ENCODE results near the gene FZD10.

Gene FZD10, protein sequence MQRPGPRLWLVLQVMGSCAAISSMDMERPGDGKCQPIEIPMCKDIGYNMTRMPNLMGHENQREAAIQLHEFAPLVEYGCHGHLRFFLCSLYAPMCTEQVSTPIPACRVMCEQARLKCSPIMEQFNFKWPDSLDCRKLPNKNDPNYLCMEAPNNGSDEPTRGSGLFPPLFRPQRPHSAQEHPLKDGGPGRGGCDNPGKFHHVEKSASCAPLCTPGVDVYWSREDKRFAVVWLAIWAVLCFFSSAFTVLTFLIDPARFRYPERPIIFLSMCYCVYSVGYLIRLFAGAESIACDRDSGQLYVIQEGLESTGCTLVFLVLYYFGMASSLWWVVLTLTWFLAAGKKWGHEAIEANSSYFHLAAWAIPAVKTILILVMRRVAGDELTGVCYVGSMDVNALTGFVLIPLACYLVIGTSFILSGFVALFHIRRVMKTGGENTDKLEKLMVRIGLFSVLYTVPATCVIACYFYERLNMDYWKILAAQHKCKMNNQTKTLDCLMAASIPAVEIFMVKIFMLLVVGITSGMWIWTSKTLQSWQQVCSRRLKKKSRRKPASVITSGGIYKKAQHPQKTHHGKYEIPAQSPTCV

DNA sequence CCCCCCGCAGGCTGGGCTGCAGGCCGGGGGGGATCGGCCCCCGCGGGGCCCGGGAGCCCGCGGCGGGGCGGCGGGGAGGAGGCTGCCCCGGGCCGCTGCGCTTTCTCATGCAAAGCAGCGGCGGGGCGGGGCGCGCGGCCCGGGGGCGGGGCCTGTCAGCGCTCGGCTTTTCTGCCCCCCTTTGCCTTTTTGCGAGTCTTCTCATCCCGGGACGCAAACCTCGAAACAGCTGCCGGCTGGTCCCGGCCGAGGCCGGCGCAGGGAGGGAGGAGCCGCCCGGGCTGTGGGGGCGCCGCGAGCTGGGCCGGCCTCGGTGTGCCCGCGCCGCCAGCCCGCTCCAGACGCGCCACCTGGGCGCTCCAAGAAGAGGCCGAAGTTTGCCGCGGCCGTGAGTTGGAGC lies at the start of gene FZD10:
TSS of gene FZD10 (plus strand) at position 198 of the 400 bp plus-strand sequence. CDS start 479 bp downstream, outside the sequence.
- Histone ChIP-seq H3K4me1 (ENCODE audit: control insufficient read depth in 1 of 2, insufficient read depth in 2 of 2, low read length in 2 of 2) (peaks cover 0 to 28% of the 10 kb centered on the region in 2 donors), H3K27me3 (ENCODE audit: low read depth, low read length) (peaks cover 10% of the 10 kb centered on the region), H3K9me3 (ENCODE audit: control insufficient read depth in 1 of 2, low read length in 2 of 2) (no peaks in the 10 kb centered on the region), H3K27ac (ENCODE audit: low read length) (no peak within 1 kb of the TSS), H3K4me3 (ENCODE audit: low read depth in 1 of 2, low read length in 2 of 2) (peak within 1 kb of the TSS in 1 of 2 donors; percentile 70), H3K36me3 (ENCODE audit: control insufficient read depth in 1 of 2, insufficient read depth in 2 of 2, low read length in 2 of 2) (no peaks in the 10 kb centered on the region)

DNA sequence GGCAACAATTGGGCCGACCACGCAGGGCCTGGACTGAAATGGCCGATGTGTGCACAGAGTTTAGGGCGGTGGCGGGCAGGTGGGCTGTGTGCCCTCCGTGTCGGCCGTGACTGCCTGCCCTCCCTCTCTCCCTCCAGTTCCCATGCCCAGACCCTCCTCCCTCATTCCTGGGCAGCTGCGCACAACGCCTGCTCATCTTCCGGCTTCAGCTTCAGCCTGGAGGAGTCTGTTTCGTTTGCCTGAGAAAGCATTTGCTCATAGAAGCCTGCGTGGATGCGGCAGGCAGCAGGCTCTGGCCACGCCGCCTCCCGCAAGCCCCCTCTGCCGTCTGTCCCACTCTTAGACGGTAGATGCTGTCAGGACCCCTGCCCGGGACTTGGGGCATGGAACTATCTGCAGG lies 47.3 kb upstream of the FZD10 start:
- H3K36me3 ChIP-seq (ENCODE audit: control insufficient read depth in 1 of 2, insufficient read depth in 2 of 2, low read length in 2 of 2) = no peaks in the 10 kb centered on the region
- H3K4me3 ChIP-seq (ENCODE audit: low read depth in 1 of 2, low read length in 2 of 2) = no peak overlapping the region
- no peak overlapping the region for H3K27ac ChIP-seq (ENCODE audit: low read length)
- H3K27me3 ChIP-seq (ENCODE audit: low read depth, low read length) = no peaks in the 10 kb centered on the region
- H3K4me1 ChIP-seq (ENCODE audit: control insufficient read depth in 1 of 2, insufficient read depth in 2 of 2, low read length in 2 of 2) = no peaks in the 10 kb centered on the region
- H3K9me3 ChIP-seq (ENCODE audit: control insufficient read depth in 1 of 2, low read length in 2 of 2) = no peaks in the 10 kb centered on the region

DNA sequence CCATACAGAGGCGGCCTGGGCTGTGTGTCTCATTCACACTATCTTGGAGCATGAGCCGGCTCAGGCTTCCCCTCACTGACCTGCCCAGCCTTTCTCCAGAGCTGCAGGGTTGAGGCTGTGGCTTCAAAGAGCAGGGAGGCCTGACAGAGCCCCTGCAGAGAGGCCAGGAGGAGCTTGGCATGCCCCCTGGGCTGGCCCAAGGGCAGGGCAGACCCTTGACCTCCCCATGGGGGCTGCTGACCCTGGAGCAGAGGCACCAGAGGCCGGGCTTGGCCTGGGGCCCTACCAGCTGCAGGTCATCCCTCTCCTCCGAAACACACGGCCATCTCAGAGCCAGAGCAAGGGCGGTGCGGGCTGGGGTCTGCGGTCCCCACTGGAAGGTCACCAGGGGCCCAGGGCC lies 46.6 kb upstream of the FZD10 start:
- Histone ChIP-seq H3K4me3 (ENCODE audit: low read depth in 1 of 2, low read length in 2 of 2) (no peak overlapping the region), H3K27me3 (ENCODE audit: low read depth, low read length) (no peaks in the 10 kb centered on the region), H3K4me1 (ENCODE audit: control insufficient read depth in 1 of 2, insufficient read depth in 2 of 2, low read length in 2 of 2) (no peaks in the 10 kb centered on the region), H3K9me3 (ENCODE audit: control insufficient read depth in 1 of 2, low read length in 2 of 2) (no peaks in the 10 kb centered on the region), H3K36me3 (ENCODE audit: control insufficient read depth in 1 of 2, insufficient read depth in 2 of 2, low read length in 2 of 2) (no peaks in the 10 kb centered on the region), H3K27ac (ENCODE audit: low read length) (no peak overlapping the region)

DNA sequence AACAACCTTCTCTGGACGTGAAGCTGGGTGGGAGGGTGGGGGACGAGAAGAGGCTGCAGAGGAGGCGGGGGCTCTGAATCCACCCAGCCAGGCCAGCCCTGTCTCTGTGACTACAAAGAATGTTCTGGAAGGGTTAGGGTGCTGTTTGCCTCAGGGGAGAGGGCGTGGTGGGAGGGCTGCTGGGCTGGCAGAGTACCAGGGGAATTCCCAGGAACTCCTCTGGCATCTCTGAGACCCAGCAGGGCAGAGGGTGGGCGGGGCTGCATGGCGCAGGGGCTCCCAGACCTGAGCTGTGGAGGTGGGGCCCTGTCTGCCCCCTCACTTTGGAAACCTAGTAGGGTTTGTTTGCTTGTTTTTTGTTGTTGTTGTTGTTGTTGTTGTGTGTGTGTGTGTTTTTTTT lies 45.5 kb upstream of the FZD10 start:
- H3K4me1 ChIP-seq (ENCODE audit: control insufficient read depth in 1 of 2, insufficient read depth in 2 of 2, low read length in 2 of 2) = no peaks in the 10 kb centered on the region
- no peak overlapping the region for H3K4me3 ChIP-seq (ENCODE audit: low read depth in 1 of 2, low read length in 2 of 2)
- no peak overlapping the region for H3K27ac ChIP-seq (ENCODE audit: low read length)
- H3K36me3 ChIP-seq (ENCODE audit: control insufficient read depth in 1 of 2, insufficient read depth in 2 of 2, low read length in 2 of 2) = no peaks in the 10 kb centered on the region
- no peaks in the 10 kb centered on the region for H3K27me3 ChIP-seq (ENCODE audit: low read depth, low read length)
- H3K9me3 ChIP-seq (ENCODE audit: control insufficient read depth in 1 of 2, low read length in 2 of 2) = no peaks in the 10 kb centered on the region

DNA sequence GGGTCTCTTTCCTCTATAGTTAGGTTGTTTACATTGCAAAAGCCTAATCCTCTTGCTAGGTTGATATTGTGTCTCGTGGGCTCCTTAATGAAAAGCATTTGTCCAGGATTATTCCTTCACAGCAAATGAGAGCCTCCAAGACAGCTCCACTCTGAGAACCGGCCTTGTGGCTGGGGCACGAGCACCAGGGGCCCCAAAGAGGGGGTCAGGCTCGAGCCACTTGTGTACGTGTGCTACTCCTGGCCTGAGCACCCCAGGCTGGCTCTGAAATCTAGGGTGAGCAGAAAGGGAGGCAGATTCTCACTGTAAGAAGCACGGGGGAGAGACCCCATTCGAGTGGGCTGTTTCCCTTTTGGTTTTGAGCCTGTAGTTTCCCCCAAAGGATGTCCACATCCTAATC lies 45.0 kb upstream of the FZD10 start:
- Histone ChIP-seq H3K9me3 (ENCODE audit: control insufficient read depth in 1 of 2, low read length in 2 of 2) (no peaks in the 10 kb centered on the region), H3K27ac (ENCODE audit: low read length) (no peak overlapping the region), H3K27me3 (ENCODE audit: low read depth, low read length) (no peaks in the 10 kb centered on the region), H3K36me3 (ENCODE audit: control insufficient read depth in 1 of 2, insufficient read depth in 2 of 2, low read length in 2 of 2) (no peaks in the 10 kb centered on the region), H3K4me3 (ENCODE audit: low read depth in 1 of 2, low read length in 2 of 2) (no peak overlapping the region), H3K4me1 (ENCODE audit: control insufficient read depth in 1 of 2, insufficient read depth in 2 of 2, low read length in 2 of 2) (no peaks in the 10 kb centered on the region)

DNA sequence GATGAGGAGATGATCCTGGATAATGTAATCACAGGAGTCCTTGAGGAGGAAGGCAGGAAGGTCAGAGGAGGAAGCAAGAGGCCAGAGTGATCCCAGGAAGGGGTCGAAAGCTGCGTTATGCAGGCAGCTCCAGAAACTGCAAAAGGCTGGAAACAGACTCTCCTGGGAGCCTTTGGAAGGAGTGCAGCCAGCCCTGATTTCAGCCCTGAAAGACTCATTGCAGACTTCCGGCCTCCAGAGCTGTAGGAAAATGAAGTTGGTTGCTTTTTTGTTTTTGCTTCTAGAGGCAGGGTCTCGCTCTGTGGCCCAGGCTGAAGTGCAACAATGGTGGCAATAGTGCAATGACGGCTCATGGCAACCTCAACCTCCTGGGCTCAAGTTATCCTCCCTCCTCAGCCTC lies 44.6 kb upstream of the FZD10 start:
- no peak overlapping the region for H3K27ac ChIP-seq (ENCODE audit: low read length)
- H3K27me3 ChIP-seq (ENCODE audit: low read depth, low read length) = no peaks in the 10 kb centered on the region
- no peaks in the 10 kb centered on the region for H3K4me1 ChIP-seq (ENCODE audit: control insufficient read depth in 1 of 2, insufficient read depth in 2 of 2, low read length in 2 of 2)
- no peak overlapping the region for H3K4me3 ChIP-seq (ENCODE audit: low read depth in 1 of 2, low read length in 2 of 2)
- H3K9me3 ChIP-seq (ENCODE audit: control insufficient read depth in 1 of 2, low read length in 2 of 2) = no peaks in the 10 kb centered on the region
- no peaks in the 10 kb centered on the region for H3K36me3 ChIP-seq (ENCODE audit: control insufficient read depth in 1 of 2, insufficient read depth in 2 of 2, low read length in 2 of 2)

DNA sequence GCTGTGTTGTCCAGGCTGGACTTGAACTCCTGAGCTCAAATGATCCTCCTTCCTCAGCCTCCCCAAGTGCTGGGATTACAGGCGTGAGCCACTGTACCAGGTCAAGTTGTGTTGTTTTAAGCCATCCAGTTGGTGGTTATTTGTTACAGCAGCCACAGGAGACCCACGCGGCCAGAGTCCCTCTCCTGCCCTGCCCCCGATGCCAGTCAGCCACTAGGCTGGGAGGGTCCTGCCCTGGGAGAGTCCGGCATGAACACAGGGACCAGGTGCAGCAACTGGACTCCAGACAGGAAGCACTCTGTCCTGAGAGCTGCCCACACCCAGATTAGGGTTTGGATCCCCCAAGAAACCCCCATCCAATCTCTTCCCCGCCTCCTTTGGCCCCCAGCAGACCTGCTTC lies 44.1 kb upstream of the FZD10 start:
- no peak overlapping the region for H3K4me3 ChIP-seq (ENCODE audit: low read depth in 1 of 2, low read length in 2 of 2)
- no peaks in the 10 kb centered on the region for H3K9me3 ChIP-seq (ENCODE audit: control insufficient read depth in 1 of 2, low read length in 2 of 2)
- H3K4me1 ChIP-seq (ENCODE audit: control insufficient read depth in 1 of 2, insufficient read depth in 2 of 2, low read length in 2 of 2) = no peaks in the 10 kb centered on the region
- H3K27ac ChIP-seq (ENCODE audit: low read length) = no peak overlapping the region
- H3K27me3 ChIP-seq (ENCODE audit: low read depth, low read length) = no peaks in the 10 kb centered on the region
- no peaks in the 10 kb centered on the region for H3K36me3 ChIP-seq (ENCODE audit: control insufficient read depth in 1 of 2, insufficient read depth in 2 of 2, low read length in 2 of 2)

DNA sequence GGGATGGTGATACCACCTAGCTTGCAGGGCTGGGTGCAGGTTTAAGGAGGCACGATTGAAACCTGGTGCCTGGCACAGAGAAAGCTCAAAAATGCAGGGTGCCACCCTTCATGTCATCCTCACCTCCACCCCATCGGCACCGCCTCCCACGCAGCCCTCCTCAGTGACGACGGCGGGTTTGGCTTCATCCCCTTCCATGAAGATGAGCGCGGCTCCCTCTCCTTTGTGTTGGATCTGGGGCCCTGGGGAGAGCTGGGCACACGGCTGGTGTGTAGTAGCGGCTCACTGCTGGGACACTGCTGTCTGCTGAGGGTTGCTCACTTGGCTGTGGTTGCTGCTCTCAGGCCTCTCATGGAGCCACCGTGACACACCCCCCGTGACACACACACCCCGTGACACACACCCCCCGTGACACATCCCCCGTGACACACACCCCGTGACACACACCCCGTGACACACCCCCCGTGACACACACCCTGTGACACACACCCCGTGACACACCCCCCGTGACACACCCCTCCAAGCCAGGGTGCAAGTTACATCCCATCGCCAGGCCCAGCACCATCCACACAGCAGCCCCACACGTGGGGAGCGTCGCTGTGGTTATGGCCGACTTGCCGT lies 42.9 kb upstream of the FZD10 start:
- Histone ChIP-seq H3K27ac (ENCODE audit: low read length) (no peak overlapping the region), H3K9me3 (ENCODE audit: control insufficient read depth in 1 of 2, low read length in 2 of 2) (no peaks in the 10 kb centered on the region), H3K4me1 (ENCODE audit: control insufficient read depth in 1 of 2, insufficient read depth in 2 of 2, low read length in 2 of 2) (no peaks in the 10 kb centered on the region), H3K36me3 (ENCODE audit: control insufficient read depth in 1 of 2, insufficient read depth in 2 of 2, low read length in 2 of 2) (no peaks in the 10 kb centered on the region), H3K27me3 (ENCODE audit: low read depth, low read length) (no peaks in the 10 kb centered on the region), H3K4me3 (ENCODE audit: low read depth in 1 of 2, low read length in 2 of 2) (no peak overlapping the region)

DNA sequence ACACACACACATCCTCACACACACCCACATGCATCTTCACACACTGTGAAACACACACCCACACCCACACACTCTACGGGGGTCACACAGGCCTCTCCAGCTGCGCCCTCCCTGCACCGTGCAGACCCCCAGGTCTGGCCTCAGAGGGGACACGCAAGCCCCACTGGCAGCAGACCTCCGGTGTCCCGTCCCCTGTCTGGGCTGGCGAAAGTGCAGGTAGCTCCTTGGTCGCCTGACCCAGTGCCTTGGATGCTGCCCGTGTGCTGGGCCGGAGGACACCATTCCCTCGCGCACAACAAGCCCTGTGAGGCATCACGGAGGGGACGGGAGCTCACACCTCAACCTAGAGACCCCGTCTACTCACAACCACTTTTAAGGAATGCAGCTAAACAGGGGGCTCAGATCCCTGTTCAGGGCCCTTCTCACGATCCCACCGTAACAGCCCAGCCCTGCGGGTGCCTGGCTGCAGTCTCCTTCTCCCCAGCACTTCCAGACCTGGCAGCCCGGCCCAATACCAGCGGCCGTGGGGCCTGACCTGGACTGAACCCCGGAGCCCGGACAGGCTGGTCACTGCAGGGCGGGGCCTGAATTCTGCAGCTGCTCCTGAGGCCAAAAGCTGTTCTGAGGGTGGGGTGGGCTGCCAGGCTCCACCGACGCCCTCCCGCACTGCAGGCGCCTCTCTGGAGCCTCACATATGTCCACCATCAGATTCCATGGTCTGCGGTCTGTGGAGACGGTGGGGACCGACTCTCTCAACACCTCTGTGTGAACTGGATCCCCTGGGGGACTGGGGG lies 42.1 kb upstream of the FZD10 start:
- Histone ChIP-seq H3K4me3 (ENCODE audit: low read depth in 1 of 2, low read length in 2 of 2) (no peak overlapping the region), H3K4me1 (ENCODE audit: control insufficient read depth in 1 of 2, insufficient read depth in 2 of 2, low read length in 2 of 2) (no peaks in the 10 kb centered on the region), H3K27ac (ENCODE audit: low read length) (no peak overlapping the region), H3K27me3 (ENCODE audit: low read depth, low read length) (no peaks in the 10 kb centered on the region), H3K9me3 (ENCODE audit: control insufficient read depth in 1 of 2, low read length in 2 of 2) (no peaks in the 10 kb centered on the region), H3K36me3 (ENCODE audit: control insufficient read depth in 1 of 2, insufficient read depth in 2 of 2, low read length in 2 of 2) (no peaks in the 10 kb centered on the region)

DNA sequence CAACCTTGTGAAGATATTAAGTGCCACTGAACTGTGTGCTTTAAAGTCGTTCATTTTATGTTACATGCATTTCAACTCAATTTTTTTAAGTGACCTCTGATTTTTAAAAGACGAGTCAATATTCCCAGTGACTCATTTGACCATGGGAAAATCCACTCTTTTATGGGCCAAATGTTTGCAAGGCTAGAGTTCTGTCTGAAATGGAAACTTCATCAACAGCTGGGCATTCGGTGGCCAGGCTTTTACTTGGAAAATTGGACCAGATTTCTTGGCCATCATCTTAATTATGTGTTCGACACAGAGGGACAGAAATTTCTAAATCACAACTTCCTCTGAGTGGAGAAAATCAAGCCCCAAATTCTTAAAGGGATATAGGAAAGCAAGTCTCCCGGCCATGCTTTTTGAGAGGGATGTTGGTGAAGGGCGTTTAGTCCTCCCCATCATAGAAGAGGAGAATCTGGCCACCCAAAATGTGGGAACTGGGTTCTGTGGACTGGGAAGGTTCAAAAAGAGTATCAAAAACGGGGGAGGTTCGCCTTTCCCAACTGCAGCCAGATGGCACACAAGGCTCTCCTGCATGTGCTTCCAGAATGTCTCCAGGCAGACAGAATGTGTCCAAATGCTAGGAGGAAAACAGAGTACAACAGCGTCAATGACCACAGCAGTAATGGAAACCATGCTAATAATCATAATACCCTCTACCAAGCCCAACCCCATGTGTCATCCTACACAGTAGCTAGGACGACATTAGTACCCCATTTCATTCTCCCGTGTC lies 40.9 kb upstream of the FZD10 start:
- Histone ChIP-seq H3K4me1 (ENCODE audit: control insufficient read depth in 1 of 2, insufficient read depth in 2 of 2, low read length in 2 of 2) (no peaks in the 10 kb centered on the region), H3K36me3 (ENCODE audit: control insufficient read depth in 1 of 2, insufficient read depth in 2 of 2, low read length in 2 of 2) (no peaks in the 10 kb centered on the region), H3K9me3 (ENCODE audit: control insufficient read depth in 1 of 2, low read length in 2 of 2) (no peaks in the 10 kb centered on the region), H3K4me3 (ENCODE audit: low read depth in 1 of 2, low read length in 2 of 2) (no peak overlapping the region), H3K27ac (ENCODE audit: low read length) (no peak overlapping the region), H3K27me3 (ENCODE audit: low read depth, low read length) (no peaks in the 10 kb centered on the region)
